Activated CD8-positive, alpha-beta T cell treated with anti-CD3 and anti-CD28 coated beads for 36 hours (primary cell): Measurements from ENCODE around the gene CADM4. TPM values are rescaled to one million over a fixed set of nuclear protein-coding genes. Genes with fewer than 3 reads are reported as not detected.
"Not testable (repeated sequence)": the region's sequence is repeated elsewhere in the genome, so short reads cannot be mapped to it uniquely, and the experiment has no call there.

Experiments
- ATAC-seq: fragments of 200-7000 bp; cut with Tn5 transposase; one replicate; pipeline ENCODE4 v1.10.0; 2021; ENCODE audit warnings: mild to moderate bottlenecking, moderate library complexity
- CTCF ChIA-PET: fragments of 350-600 bp; sonication (Branson Sonifier 250); formaldehyde crosslinking; loops from one replicate; lab custom pipeline; 2021; ENCODE audit warnings: antibody characterized with exemption; lab: Charles Lee
- POLR2A ChIA-PET: fragments of 350-600 bp; sonication (Branson Sonifier 250); formaldehyde crosslinking; loops from one replicate; lab custom pipeline; 2021; ENCODE audit warnings: antibody characterized with exemption; lab: Charles Lee
- DNase-seq: peaks from one replicate; pipeline ENCODE4 v3.0.0-alpha.2; 2020
- H3K27ac Mint-ChIP-seq: one replicate; pipeline ENCODE4 v1.8.0; 2021; ENCODE audit warnings: mild to moderate bottlenecking, mixed read lengths
- H3K27me3 Mint-ChIP-seq: one replicate; pipeline ENCODE4 v1.8.0; 2021; ENCODE audit warnings: mixed read lengths
- H3K36me3 Mint-ChIP-seq: one replicate; pipeline ENCODE4 v1.8.0; 2021; ENCODE audit warnings: low read depth, mixed read lengths
- H3K4me1 Mint-ChIP-seq: one replicate; pipeline ENCODE4 v1.8.0; 2021; ENCODE audit warnings: low read depth, mixed read lengths
- H3K4me3 Mint-ChIP-seq: one replicate; pipeline ENCODE4 v1.8.0; 2021; ENCODE audit warnings: mild to moderate bottlenecking, moderate library complexity, mixed read lengths
- H3K9me3 Mint-ChIP-seq: one replicate; pipeline ENCODE4 v1.8.0; 2021; ENCODE audit warnings: mixed read lengths
- intact Hi-C: fragments of 100-400 bp; cut with micrococcal nuclease; formaldehyde crosslinking; loops from one replicate; pipeline ENCODE4 v1.10.0; 2022
- total RNA-seq, 2 experiments: library from RNA; stranded (reverse); gene quantifications; one replicate each; pipeline ENCODE4 v1.2.3, GENCODE V29; 2021
- TF ChIP-seq, protein P1 (sequence below): fragments of 200-600 bp; IDR thresholded peaks from one replicate; pipeline ENCODE4 v1.8.0; 2022; ENCODE audit warnings: antibody characterized with exemption, mild to moderate bottlenecking

Gene CADM4
- total RNA-seq, 2 experiments from 2014 or later: 0.22 to 0.38 TPM

DNA sequence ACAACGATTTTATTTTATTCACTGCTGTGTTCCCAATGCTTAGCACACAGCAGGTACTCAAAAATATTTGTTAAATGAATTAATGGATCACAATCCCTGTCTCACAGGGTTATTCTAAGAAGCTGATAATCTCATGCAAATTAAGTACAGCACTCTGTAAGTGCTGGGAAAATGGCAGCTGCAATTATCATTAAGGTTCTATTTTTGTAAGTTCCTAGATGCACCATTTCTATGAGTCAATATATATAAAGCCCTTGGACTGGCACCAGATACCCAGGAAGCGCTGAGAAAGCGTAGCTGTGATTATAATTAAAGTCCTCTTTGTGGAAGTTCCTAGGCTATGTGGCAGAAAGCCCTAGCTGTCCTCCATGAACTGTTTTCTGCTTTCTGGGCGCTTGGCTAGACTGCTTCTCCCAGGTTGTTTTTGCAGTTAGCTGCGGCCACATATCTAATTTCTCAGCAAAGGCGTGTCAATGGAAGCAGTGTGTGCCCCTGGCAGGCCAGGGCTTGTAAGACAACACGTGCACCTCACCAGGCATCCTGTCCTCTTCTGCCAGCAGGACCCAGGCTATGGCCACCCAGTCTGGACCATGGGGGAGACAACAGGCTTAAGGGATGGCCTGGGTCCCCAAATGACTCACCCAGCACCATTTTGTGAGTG lies 33.0 kb downstream of the CADM4 start:
- ChIA-PET CTCF (interaction anchor here (1.6 to 1.8 kb wide), 2 partner anchors 10 to 12 kb away, joined by 4 to 6 read pairs; partner anchors contain the start of gene ZNF576), POLR2A (interaction anchor here (1.7 kb wide), 1 partner anchor 11 kb away, joined by 6 read pairs; the partner anchor contains the start of genes IRGQ and ZNF576)
- H3K4me3 Mint-ChIP-seq: no peak overlapping the region
- DNase-seq: no peak
- intact Hi-C loops: no loop called here
- H3K9me3 Mint-ChIP-seq: no peaks in the 10 kb centered on the region
- peaks cover 9% of the 10 kb centered on the region for H3K4me1 Mint-ChIP-seq
- peaks cover 6% of the 10 kb centered on the region for H3K36me3 Mint-ChIP-seq
- peak overlapping the region; percentile 52 for H3K27ac Mint-ChIP-seq
- no peaks in the 10 kb centered on the region for H3K27me3 Mint-ChIP-seq
- no peak for ATAC-seq
- TF ChIP-seq, protein P1, sequence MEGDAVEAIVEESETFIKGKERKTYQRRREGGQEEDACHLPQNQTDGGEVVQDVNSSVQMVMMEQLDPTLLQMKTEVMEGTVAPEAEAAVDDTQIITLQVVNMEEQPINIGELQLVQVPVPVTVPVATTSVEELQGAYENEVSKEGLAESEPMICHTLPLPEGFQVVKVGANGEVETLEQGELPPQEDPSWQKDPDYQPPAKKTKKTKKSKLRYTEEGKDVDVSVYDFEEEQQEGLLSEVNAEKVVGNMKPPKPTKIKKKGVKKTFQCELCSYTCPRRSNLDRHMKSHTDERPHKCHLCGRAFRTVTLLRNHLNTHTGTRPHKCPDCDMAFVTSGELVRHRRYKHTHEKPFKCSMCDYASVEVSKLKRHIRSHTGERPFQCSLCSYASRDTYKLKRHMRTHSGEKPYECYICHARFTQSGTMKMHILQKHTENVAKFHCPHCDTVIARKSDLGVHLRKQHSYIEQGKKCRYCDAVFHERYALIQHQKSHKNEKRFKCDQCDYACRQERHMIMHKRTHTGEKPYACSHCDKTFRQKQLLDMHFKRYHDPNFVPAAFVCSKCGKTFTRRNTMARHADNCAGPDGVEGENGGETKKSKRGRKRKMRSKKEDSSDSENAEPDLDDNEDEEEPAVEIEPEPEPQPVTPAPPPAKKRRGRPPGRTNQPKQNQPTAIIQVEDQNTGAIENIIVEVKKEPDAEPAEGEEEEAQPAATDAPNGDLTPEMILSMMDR: no peak

DNA sequence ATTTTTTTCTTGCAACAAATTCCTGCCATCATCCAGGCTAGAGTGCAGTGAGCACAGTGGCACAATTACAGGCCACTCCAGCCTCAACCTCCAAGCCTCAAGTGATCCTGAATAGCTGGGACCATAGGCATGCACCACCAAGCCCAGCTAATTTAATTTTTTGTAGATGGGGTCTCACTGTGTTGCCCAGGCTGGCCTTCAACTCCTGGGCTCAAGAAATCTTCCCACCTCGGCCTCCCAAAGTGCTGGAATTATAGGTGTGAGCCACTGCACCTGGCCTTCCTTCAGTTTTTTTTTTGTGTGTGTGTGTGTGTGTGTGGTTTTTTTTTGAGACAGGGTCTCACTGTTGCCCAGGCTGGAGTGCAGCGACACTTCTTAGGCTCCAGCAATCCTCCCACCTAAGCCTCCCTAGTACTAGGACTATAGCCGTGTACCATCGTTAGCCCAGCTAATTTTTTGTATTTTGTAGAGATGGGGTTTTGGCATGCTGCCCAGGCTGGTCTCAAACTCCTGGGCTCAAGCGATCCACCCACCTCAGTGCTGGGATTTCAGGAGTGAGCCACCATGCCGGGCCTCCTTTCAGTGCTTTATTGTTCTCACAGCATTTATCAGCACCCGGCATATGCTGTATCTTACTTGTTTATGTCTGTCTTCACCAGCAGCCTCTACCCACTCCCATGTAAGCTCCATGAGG lies 33.6 kb downstream of the CADM4 start:
- intact Hi-C loops: no loop called here
- H3K4me3 Mint-ChIP-seq: no peak overlapping the region
- H3K36me3 Mint-ChIP-seq: peaks cover 5% of the 10 kb centered on the region
- ChIA-PET CTCF (interaction anchor here (1.6 to 1.8 kb wide), 2 partner anchors 9 to 12 kb away, joined by 4 to 6 read pairs; partner anchors contain the start of gene ZNF576), POLR2A (interaction anchor here (0.5 to 1.7 kb wide), 5 partner anchors 10 to 165 kb away, joined by 3 to 6 read pairs (median 3); partner anchors contain the start of genes IRGQ and ZNF576)
- H3K4me1 Mint-ChIP-seq: peaks cover 9% of the 10 kb centered on the region
- ATAC-seq (no peak), DNase-seq (no peak)
- no peaks in the 10 kb centered on the region for H3K9me3 Mint-ChIP-seq
- TF ChIP-seq, protein P1: no peak
- H3K27ac Mint-ChIP-seq: no peak overlapping the region
- no peaks in the 10 kb centered on the region for H3K27me3 Mint-ChIP-seq

DNA sequence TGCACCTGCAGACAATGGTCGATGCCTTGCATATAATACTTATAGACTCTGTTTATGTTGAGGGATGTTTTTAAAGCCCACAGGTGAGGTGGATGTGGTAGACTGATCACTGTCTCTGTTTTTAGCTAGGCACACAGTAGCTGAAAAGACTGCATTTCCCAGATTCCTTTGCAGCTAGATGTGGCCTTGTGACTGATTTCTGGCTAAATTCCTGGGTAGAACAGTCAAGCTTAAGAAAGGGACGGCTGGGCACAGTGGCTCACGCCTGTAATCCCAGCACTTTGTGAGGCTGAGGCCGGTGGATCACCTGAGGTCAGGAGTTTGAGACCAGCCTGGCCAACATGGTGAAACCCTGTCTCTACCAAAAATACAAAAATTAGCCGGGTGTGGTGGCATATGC lies 39.3 kb downstream of the CADM4 start:
- H3K36me3 Mint-ChIP-seq, H3K27me3 Mint-ChIP-seq, H3K9me3 Mint-ChIP-seq, DNase-seq, intact Hi-C loops, H3K27ac Mint-ChIP-seq, ATAC-seq, H3K4me3 Mint-ChIP-seq: not testable (repeated sequence)
- ChIA-PET CTCF (interaction anchor here (1.9 kb wide), 1 partner anchor 45 kb away, joined by 9 read pairs; no protein-coding TSS in a partner anchor), POLR2A (interaction anchor here (1.0 to 1.5 kb wide), 3 partner anchors 12 to 25 kb away, joined by 3 read pairs; partner anchors contain the start of genes PINLYP, SRRM5 and XRCC1)
- peaks cover 18% of the 10 kb centered on the region for H3K4me1 Mint-ChIP-seq

DNA sequence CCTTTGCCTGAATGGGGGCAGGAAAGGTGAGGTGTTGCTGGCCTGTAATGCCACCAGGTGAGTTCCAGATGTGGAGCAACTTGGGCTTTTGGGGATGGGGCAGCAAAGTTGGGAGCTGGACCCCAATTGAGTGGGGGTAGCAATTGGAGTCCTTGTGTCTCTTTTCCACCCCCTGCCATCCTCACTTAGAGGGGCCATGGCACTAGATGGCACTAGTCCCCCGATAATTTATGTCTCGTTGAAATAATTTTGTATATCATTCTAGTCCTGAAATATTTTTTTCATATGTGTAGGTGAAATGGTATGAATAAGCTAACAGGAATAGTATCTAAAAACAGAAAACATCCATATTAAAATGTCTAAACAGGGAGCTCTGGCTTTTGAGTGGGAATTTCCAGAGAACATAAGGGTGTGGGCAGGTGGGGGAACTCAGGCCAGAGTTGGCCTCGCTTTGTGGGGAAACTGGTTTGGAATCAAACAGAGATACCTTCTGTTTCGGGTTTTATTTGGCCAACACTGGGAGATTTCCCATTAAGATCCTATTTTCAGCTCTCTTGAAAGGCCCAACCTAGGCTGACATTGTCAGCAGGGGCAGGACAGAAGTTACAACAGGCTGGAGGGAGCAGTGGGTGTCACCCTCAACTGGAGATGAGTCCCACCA lies 39.9 kb downstream of the CADM4 start:
- DNase-seq: no peak
- ATAC-seq: no peak
- Mint-ChIP-seq H3K27ac (peak overlapping the region; percentile 42), H3K4me3 (no peak overlapping the region), H3K4me1 (peaks cover 18% of the 10 kb centered on the region), H3K36me3 (peaks cover 10% of the 10 kb centered on the region), H3K27me3 (no peaks in the 10 kb centered on the region), H3K9me3 (no peaks in the 10 kb centered on the region)
- POLR2A ChIA-PET: interaction anchor here (0.9 to 1.5 kb wide), 4 partner anchors 13 to 25 kb away, joined by 3 to 4 read pairs (median 3); partner anchors contain the start of genes PINLYP, SRRM5 and XRCC1
- intact Hi-C loops: loop anchor here (5.0 to 10.0 kb wide), 3 partner anchors 37 to 152 kb away; partner anchors contain the start of gene ZNF575
- CTCF ChIA-PET: interaction anchor here (1.9 kb wide), 1 partner anchor 44 kb away, joined by 9 read pairs; no protein-coding TSS in a partner anchor
- TF ChIP-seq, protein P1: no peak
